Mesendoderm (in vitro differentiated cells): ENCODE results near the gene P2RY4. TPM values are rescaled to one million over a fixed set of nuclear protein-coding genes. Genes with fewer than 3 reads are reported as not detected.

Source experiments
- DNase-seq: peaks from one replicate; pipeline ENCODE4 v3.0.0; 2013
- H2AK5ac ChIP-seq: 2 replicates; pipeline ENCODE4 v1.6.1; 2013; ENCODE audit warnings: low read length, inconsistent platforms
- H2BK120ac ChIP-seq: 2 replicates; pipeline ENCODE4 v1.6.1; 2013; ENCODE audit warnings: low read depth, mild to moderate bottlenecking, low read length, moderate library complexity, mixed read lengths
- H2BK15ac ChIP-seq: replicated peaks from 2 replicates; pipeline ENCODE4 v1.6.1; 2013; ENCODE audit warnings: low read depth, mild to moderate bottlenecking, moderate library complexity
- H2BK5ac ChIP-seq: 2 replicates; pipeline ENCODE4 v1.6.1; 2013; ENCODE audit warnings: low read length, inconsistent platforms
- H3K18ac ChIP-seq: 2 replicates; pipeline ENCODE4 v1.6.1; 2013; ENCODE audit warnings: mild to moderate bottlenecking, low read length, mixed read lengths
- H3K23ac ChIP-seq: one replicate; pipeline ENCODE4 v1.6.1; 2013; ENCODE audit warnings: low read length
- H3K27ac ChIP-seq: 2 replicates; pipeline ENCODE4 v1.5.1; 2013; ENCODE audit warnings: low read depth, mild to moderate bottlenecking, inconsistent platforms, low read length, moderate library complexity
- H3K27me3 ChIP-seq: 2 replicates; pipeline ENCODE4 v1.6.1; 2013; ENCODE audit warnings: low read length, control low read depth, mild to moderate bottlenecking, inconsistent platforms; ENCODE audit not compliant: insufficient read depth, poor library complexity
- H3K36me3 ChIP-seq: 2 replicates; pipeline ENCODE4 v1.6.1; 2013; ENCODE audit warnings: low read length, inconsistent platforms; ENCODE audit not compliant: control insufficient read depth, insufficient read depth
- H3K4ac ChIP-seq: one replicate; pipeline ENCODE4 v1.6.1; 2013; ENCODE audit warnings: low read depth, mild to moderate bottlenecking, low read length, moderate library complexity
- H3K4me1 ChIP-seq: 2 replicates; pipeline ENCODE4 v1.6.1; 2013; ENCODE audit warnings: low read depth, low read length, inconsistent platforms; ENCODE audit not compliant: control insufficient read depth
- H3K4me2 ChIP-seq: 2 replicates; pipeline ENCODE4 v1.6.1; 2013; ENCODE audit warnings: low read length
- H3K4me3 ChIP-seq: 2 replicates; pipeline ENCODE4 v1.5.1; 2013; ENCODE audit warnings: mild to moderate bottlenecking, low read length
- H3K56ac ChIP-seq: one replicate; pipeline ENCODE4 v1.6.1; 2013; ENCODE audit warnings: low read length
- H3K79me1 ChIP-seq: 2 replicates; pipeline ENCODE4 v1.6.1; 2013; ENCODE audit warnings: low read length, inconsistent platforms
- H3K79me2 ChIP-seq: 2 replicates; pipeline ENCODE4 v1.6.1; 2013; ENCODE audit warnings: mild to moderate bottlenecking, low read length; ENCODE audit not compliant: control insufficient read depth, insufficient read depth
- H3K9ac ChIP-seq: 2 replicates; pipeline ENCODE4 v1.6.1; 2013; ENCODE audit warnings: low read length, inconsistent platforms
- H4K5ac ChIP-seq: one replicate; pipeline ENCODE4 v1.6.1; 2013; ENCODE audit warnings: low read length
- H4K8ac ChIP-seq: one replicate; pipeline ENCODE4 v1.6.1; 2013; ENCODE audit warnings: low read depth, mild to moderate bottlenecking, control low read depth, low read length, moderate library complexity
- WGBS: extraction: QIAGEN DNeasy Blood & Tissue Kit; methylation state at CpG from one replicate; pipeline ENCODE4 v1.1.7; 2013; ENCODE audit warnings: low lambda C conversion rate, missing lambda C conversion rate; ENCODE audit not compliant: insufficient coverage; ENCODE audit errors: extremely low coverage; 5-methylcytosine and 5-hydroxymethylcytosine counted together
- polyA plus RNA-seq, 2 experiments: library from polyadenylated mRNA; stranded (reverse); fragments of 200-250 nt; gene quantifications; one replicate each; pipeline ENCODE4 v1.2.3, GENCODE V29; 2013

Gene P2RY4
- polyA plus RNA-seq (2013, experiment 1 of 2) = 0.01 TPM
- not detected for polyA plus RNA-seq (2013, experiment 2 of 2)

- Histone ChIP-seq H3K36me3 (no peaks in the 10 kb centered on the region), H3K4me2 (no peak within 1 kb of the TSS), H2BK5ac (no peak within 1 kb of the TSS), H3K23ac (no peak within 1 kb of the TSS), H3K27ac (no peak within 1 kb of the TSS), H3K4ac (no peak within 1 kb of the TSS), H3K4me1 (no peaks in the 10 kb centered on the region), H2BK120ac (no peak within 1 kb of the TSS), H3K56ac (no peak within 1 kb of the TSS), H2BK15ac (no peak within 1 kb of the TSS), H2AK5ac (no peak within 1 kb of the TSS), H3K79me1 (no peaks in the 10 kb centered on the region), H3K9ac (no peak within 1 kb of the TSS), H3K79me2 (no peaks in the 10 kb centered on the region), H3K4me3 (no peak within 1 kb of the TSS), H4K5ac (no peak within 1 kb of the TSS), H4K8ac (no peak within 1 kb of the TSS), H3K27me3 (no peaks in the 10 kb centered on the region), H3K18ac (no peak within 1 kb of the TSS)
- no CpG with 5 or more reads among the region's 4 CpGs for WGBS
- no peak for DNase-seq
Observed at GRCh38 chrX:70260104-70260503, at the start of gene P2RY4. TSS of gene P2RY4 (minus strand) at chrX:70260204. CDS start at chrX:70259624, 580 bp downstream.

- WGBS = no CpG with 5 or more reads among the region's 3 CpGs
- Histone ChIP-seq H3K27ac (no peak overlapping the region), H3K27me3 (no peaks in the 10 kb centered on the region), H3K4me2 (no peak overlapping the region), H3K4me3 (no peak overlapping the region), H3K4ac (no peak overlapping the region), H3K79me1 (no peaks in the 10 kb centered on the region), H4K8ac (no peak overlapping the region), H3K18ac (no peak overlapping the region), H3K9ac (no peak overlapping the region), H3K4me1 (no peaks in the 10 kb centered on the region), H2BK5ac (no peak overlapping the region), H2AK5ac (no peak overlapping the region), H4K5ac (no peak overlapping the region), H3K56ac (no peak overlapping the region), H2BK15ac (no peak overlapping the region), H3K79me2 (no peaks in the 10 kb centered on the region), H3K36me3 (no peaks in the 10 kb centered on the region), H3K23ac (no peak overlapping the region), H2BK120ac (no peak overlapping the region)
- peak; percentile 0 for DNase-seq
Observed at GRCh38 chrX:70301716-70302115, 41.7 kb upstream of the P2RY4 start.

GRCh38 chrX:70293621-70294020 is 33.6 kb upstream of the P2RY4 start:
- Histone ChIP-seq H3K79me1 (no peaks in the 10 kb centered on the region), H3K4me3 (no peak overlapping the region), H3K18ac (no peak overlapping the region), H3K79me2 (peaks cover 3% of the 10 kb centered on the region), H4K5ac (no peak overlapping the region), H2BK5ac (no peak overlapping the region), H3K27me3 (no peaks in the 10 kb centered on the region), H3K4me2 (no peak overlapping the region), H3K56ac (no peak overlapping the region), H3K9ac (no peak overlapping the region), H2BK120ac (no peak overlapping the region), H2BK15ac (no peak overlapping the region), H3K27ac (no peak overlapping the region), H3K4ac (no peak overlapping the region), H3K23ac (no peak overlapping the region), H3K4me1 (no peaks in the 10 kb centered on the region), H4K8ac (no peak overlapping the region), H3K36me3 (no peaks in the 10 kb centered on the region), H2AK5ac (no peak overlapping the region)
- no peak for DNase-seq
- WGBS = 100% methylated on average over 2 of the region's 5 CpGs

GRCh38 chrX:70292788-70293187 is 32.8 kb upstream of the P2RY4 start:
- Histone ChIP-seq H3K79me1 (no peaks in the 10 kb centered on the region), H2BK5ac (no peak overlapping the region), H3K27me3 (no peaks in the 10 kb centered on the region), H2BK15ac (no peak overlapping the region), H3K4me1 (no peaks in the 10 kb centered on the region), H3K56ac (no peak overlapping the region), H3K18ac (no peak overlapping the region), H3K4me3 (no peak overlapping the region), H4K8ac (no peak overlapping the region), H3K27ac (no peak overlapping the region), H4K5ac (no peak overlapping the region), H3K4ac (no peak overlapping the region), H3K9ac (no peak overlapping the region), H3K23ac (no peak overlapping the region), H3K79me2 (peaks cover 3% of the 10 kb centered on the region), H2AK5ac (no peak overlapping the region), H3K36me3 (no peaks in the 10 kb centered on the region), H2BK120ac (no peak overlapping the region), H3K4me2 (no peak overlapping the region)
- DNase-seq = no peak
- WGBS = no CpG with 5 or more reads among the region's 1 CpG

GRCh38 chrX:70289793-70290770 is 30.1 kb upstream of the P2RY4 start, which contains the start of the genes KIF4A and PDZD11:
TSS of gene KIF4A (plus strand) at chrX:70290104. CDS start at chrX:70290459, 355 bp downstream.
TSS of gene PDZD11 (minus strand) at chrX:70289927. CDS start at chrX:70289341, 586 bp downstream.
- Histone ChIP-seq H3K27ac (no peak within 1 kb of the TSS), H2BK5ac (no peak within 1 kb of the TSS), H3K18ac (no peak within 1 kb of the TSS), H4K8ac (no peak within 1 kb of the TSS), H3K79me2 (peaks cover 3% of the 10 kb centered on the region), H3K4me3 (peak within 1 kb of the TSS; percentile 85), H3K4me2 (peak within 1 kb of the TSS; percentile 74), H3K9ac (peak within 1 kb of the TSS; percentile 86), H3K36me3 (no peaks in the 10 kb centered on the region), H3K56ac (peak within 1 kb of the TSS; percentile 95), H3K4ac (peak within 1 kb of the TSS; percentile 55), H3K27me3 (no peaks in the 10 kb centered on the region), H3K4me1 (no peaks in the 10 kb centered on the region), H4K5ac (no peak within 1 kb of the TSS), H2BK15ac (no peak within 1 kb of the TSS), H2BK120ac (no peak within 1 kb of the TSS), H3K23ac (no peak within 1 kb of the TSS), H2AK5ac (no peak within 1 kb of the TSS), H3K79me1 (no peaks in the 10 kb centered on the region)
- no CpG with 5 or more reads among the region's 62 CpGs for WGBS
- peak; percentile 87 for DNase-seq
